GM12875 (cell line): ENCODE measurements around the gene LIX1L.
"Not testable (repeated sequence)": the region's sequence is repeated elsewhere in the genome, so short reads cannot be mapped to it uniquely, and the experiment has no call there.

Experiments
- H3K4me3 ChIP-seq: one replicate; pipeline ENCODE4 v1.5.1; 2011; ENCODE audit warnings: low read depth, low read length, control low read depth
- TF ChIP-seq, protein P1 (sequence below): IDR thresholded peaks from 2 replicates; pipeline ENCODE4 v1.5.1; 2011; ENCODE audit warnings: low read depth, mild to moderate bottlenecking, control low read depth, inconsistent platforms, low read length, moderate library complexity, borderline replicate concordance; ENCODE audit not compliant: insufficient read depth

Gene LIX1L

GRCh38 chr1:145935708-145936107 is 22.1 kb downstream of the LIX1L start:
- no peak overlapping the region for H3K4me3 ChIP-seq
- TF ChIP-seq, protein P1, sequence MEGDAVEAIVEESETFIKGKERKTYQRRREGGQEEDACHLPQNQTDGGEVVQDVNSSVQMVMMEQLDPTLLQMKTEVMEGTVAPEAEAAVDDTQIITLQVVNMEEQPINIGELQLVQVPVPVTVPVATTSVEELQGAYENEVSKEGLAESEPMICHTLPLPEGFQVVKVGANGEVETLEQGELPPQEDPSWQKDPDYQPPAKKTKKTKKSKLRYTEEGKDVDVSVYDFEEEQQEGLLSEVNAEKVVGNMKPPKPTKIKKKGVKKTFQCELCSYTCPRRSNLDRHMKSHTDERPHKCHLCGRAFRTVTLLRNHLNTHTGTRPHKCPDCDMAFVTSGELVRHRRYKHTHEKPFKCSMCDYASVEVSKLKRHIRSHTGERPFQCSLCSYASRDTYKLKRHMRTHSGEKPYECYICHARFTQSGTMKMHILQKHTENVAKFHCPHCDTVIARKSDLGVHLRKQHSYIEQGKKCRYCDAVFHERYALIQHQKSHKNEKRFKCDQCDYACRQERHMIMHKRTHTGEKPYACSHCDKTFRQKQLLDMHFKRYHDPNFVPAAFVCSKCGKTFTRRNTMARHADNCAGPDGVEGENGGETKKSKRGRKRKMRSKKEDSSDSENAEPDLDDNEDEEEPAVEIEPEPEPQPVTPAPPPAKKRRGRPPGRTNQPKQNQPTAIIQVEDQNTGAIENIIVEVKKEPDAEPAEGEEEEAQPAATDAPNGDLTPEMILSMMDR: no peak

DNA sequence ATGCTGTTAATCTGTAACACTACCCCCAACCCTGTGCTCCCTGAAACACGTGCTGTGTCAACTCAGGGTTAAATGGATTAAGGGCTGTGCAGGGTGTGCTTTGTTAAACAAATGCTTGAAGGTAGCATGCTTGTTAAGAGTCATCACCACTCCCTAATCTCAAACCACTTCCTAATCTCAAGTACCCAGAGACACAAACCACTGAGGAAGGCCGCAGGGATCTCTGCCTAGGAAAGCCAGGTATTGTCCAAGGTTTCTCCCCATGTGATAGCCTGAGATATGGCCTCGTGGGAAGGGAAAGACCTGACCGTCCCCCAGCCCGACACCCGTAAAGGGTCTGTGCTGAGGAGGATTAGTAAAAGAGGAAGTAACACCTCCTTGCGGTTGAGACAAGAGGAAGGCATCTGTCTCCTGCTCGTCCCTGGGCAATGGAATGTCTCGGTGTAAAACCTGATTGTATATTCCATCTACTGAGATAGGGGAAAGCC is 25.3 kb downstream of the LIX1L start:
- H3K4me3 ChIP-seq: not testable (repeated sequence)

GRCh38 chr1:145927916-145928643 is 29.7 kb downstream of the LIX1L start:
- TF ChIP-seq, protein P1: no peak
- peak overlapping the region; percentile 71 for H3K4me3 ChIP-seq

- H3K4me3 ChIP-seq: peak within 1 kb of the TSS; percentile 71
- TF ChIP-seq, protein P1: peak; percentile 66
These were observed 30.5 kb downstream of the LIX1L start, which contains the start of gene RBM8A for GRCh38 chr1:145927063-145927886. Gene RBM8A, minus strand, starts transcription at chr1:145927484. Its CDS starts 58 bp downstream, at chr1:145927426.

DNA sequence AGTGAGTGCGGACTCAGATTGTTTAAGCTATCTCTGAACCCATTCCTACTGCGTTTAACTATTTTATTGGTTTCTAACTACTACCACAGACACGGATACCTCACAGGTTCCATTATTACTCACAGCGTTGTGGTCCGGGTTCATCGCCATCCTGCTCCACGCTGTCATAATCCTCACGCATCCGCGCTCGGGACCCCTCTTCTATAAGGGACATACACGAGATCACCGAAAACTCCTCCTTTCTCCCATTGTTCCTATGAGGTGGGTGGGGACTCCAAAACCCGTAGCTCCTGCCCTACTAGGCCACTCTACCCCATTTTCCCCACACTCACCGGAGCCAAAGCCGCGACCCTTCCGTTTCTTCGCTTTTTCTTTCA is 31.1 kb downstream of the LIX1L start:
- H3K4me3 ChIP-seq: peak overlapping the region; percentile 71
- TF ChIP-seq, protein P1: no peak

GRCh38 chr1:145922266-145922665 is 35.6 kb downstream of the LIX1L start:
- TF ChIP-seq, protein P1: no peak
- H3K4me3 ChIP-seq: no peak overlapping the region

DNA sequence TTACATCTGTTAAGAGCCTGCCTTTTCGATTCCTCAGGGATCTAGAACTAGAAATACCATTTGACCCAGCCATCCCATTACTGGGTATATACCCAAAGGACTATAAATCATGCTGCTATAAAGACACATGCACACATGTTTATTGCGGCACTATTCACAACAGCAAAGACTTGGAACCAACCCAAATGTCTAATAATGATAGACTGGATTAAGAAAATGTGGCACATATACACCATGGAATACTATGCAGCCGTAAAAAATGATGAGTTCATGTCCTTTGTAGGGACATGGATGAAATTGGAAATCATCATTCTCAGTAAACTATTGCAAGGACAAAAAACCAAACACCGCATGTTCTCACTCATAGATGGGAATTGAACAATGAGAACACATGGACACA is 37.5 kb downstream of the LIX1L start:
- not testable (repeated sequence) for H3K4me3 ChIP-seq
